Natural killer cell treated with Interleukin-12 subunit alpha and Interleukin-12 subunit beta and Interleukin-15 and Interleukin-18, amount 100 ng/mL, for 72 hours (primary cell): ENCODE measurements around the gene TMC7. TPM values are rescaled to one million over a fixed set of nuclear protein-coding genes. Genes with fewer than 3 reads are reported as not detected.

ENCODE experiments used
- ATAC-seq, 2 donors: fragments of 150-1000 bp; cut with Tn5 transposase in 1 of 2; sonication (Bioruptor Pico), chemical (Tn5 transposase) in 1 of 2; 2 replicates each; pipeline ENCODE4 v1.10.0; 2021
- DNase-seq: peaks from one replicate; pipeline ENCODE4 v3.0.0; 2022; ENCODE audit warnings: low spot score
- H3K27ac Mint-ChIP-seq, 2 donors: 1 replicate in 1 of 2; 2 replicates in 1 of 2; pipeline ENCODE4 v1.8.0; 2022; ENCODE audit warnings: mixed read lengths in 2 of 2, mild to moderate bottlenecking in 1 of 2, moderate library complexity in 1 of 2
- H3K27me3 Mint-ChIP-seq, 2 donors: 1 replicate in 1 of 2; 2 replicates in 1 of 2; pipeline ENCODE4 v1.8.0; 2022; ENCODE audit warnings: mixed read lengths in 2 of 2
- H3K36me3 Mint-ChIP-seq: one replicate; pipeline ENCODE4 v1.8.0; 2022; ENCODE audit warnings: mixed read lengths
- H3K4me1 Mint-ChIP-seq, 2 donors: 1 replicate in 1 of 2; 2 replicates in 1 of 2; pipeline ENCODE4 v1.8.0; 2022; ENCODE audit warnings: low read depth in 2 of 2, mixed read lengths in 2 of 2, mild to moderate bottlenecking in 1 of 2
- H3K4me3 Mint-ChIP-seq: one replicate; pipeline ENCODE4 v1.8.0; 2022; ENCODE audit warnings: mixed read lengths
- H3K9me3 Mint-ChIP-seq: 2 replicates; pipeline ENCODE4 v1.8.0; 2022; ENCODE audit warnings: mixed read lengths
- total RNA-seq, 2 donors: library from RNA; stranded (reverse); gene quantifications; one replicate each; pipeline ENCODE4 v1.2.3, GENCODE V29; 2022

The TMC7 gene
- total RNA-seq, 2 donors from 2014 or later: not detected

GRCh38 chr16:19093631-19094541, 110.2 kb downstream of the TMC7 start:
- Mint-ChIP-seq H3K27ac (no peak overlapping the region), H3K4me3 (no peak overlapping the region), H3K36me3 (peaks cover 18% of the 10 kb centered on the region), H3K4me1 (peaks cover 7 to 8% of the 10 kb centered on the region in 2 donors), H3K9me3 (peaks cover 3% of the 10 kb centered on the region), H3K27me3 (peaks cover 13% of the 10 kb centered on the region in 2 donors)
- no peak for DNase-seq
- no peak for ATAC-seq

GRCh38 chr16:19094542-19095365, 111.0 kb downstream of the TMC7 start:
- peak overlapping the region; percentile 26 for H3K4me3 Mint-ChIP-seq
- H3K27me3 Mint-ChIP-seq: peaks cover 13% of the 10 kb centered on the region in 2 donors
- ATAC-seq (peak; percentile 74 to 85), DNase-seq (no peak)
- H3K4me1 Mint-ChIP-seq: peaks cover 7 to 8% of the 10 kb centered on the region in 2 donors
- H3K9me3 Mint-ChIP-seq: peaks cover 3% of the 10 kb centered on the region
- no peak overlapping the region for H3K27ac Mint-ChIP-seq
- H3K36me3 Mint-ChIP-seq: peaks cover 18% of the 10 kb centered on the region

GRCh38 chr16:19095654-19096053, 111.9 kb downstream of the TMC7 start:
- H3K4me3 Mint-ChIP-seq: no peak overlapping the region
- DNase-seq (no peak), ATAC-seq (no peak)
- H3K4me1 Mint-ChIP-seq: peaks cover 7 to 8% of the 10 kb centered on the region in 2 donors
- peaks cover 3% of the 10 kb centered on the region for H3K9me3 Mint-ChIP-seq
- peaks cover 18% of the 10 kb centered on the region for H3K36me3 Mint-ChIP-seq
- H3K27me3 Mint-ChIP-seq: peaks cover 12 to 13% of the 10 kb centered on the region in 2 donors
- H3K27ac Mint-ChIP-seq: no peak overlapping the region

- DNase-seq: no peak
- Mint-ChIP-seq H3K36me3 (peaks cover 11% of the 10 kb centered on the region), H3K27ac (no peak overlapping the region), H3K27me3 (peaks cover 2 to 13% of the 10 kb centered on the region in 2 donors), H3K4me3 (no peak overlapping the region), H3K4me1 (peaks cover 7 to 8% of the 10 kb centered on the region in 2 donors), H3K9me3 (no peaks in the 10 kb centered on the region)
- no peak for ATAC-seq
These were observed 114.4 kb downstream of the TMC7 start for GRCh38 chr16:19098173-19098572.

GRCh38 chr16:19102187-19102872, 118.6 kb downstream of the TMC7 start:
- DNase-seq: no peak
- Mint-ChIP-seq H3K27me3 (peaks cover 0 to 13% of the 10 kb centered on the region in 2 donors), H3K4me1 (no peaks in the 10 kb centered on the region), H3K27ac (no peak overlapping the region), H3K4me3 (no peak overlapping the region), H3K36me3 (no peaks in the 10 kb centered on the region), H3K9me3 (no peaks in the 10 kb centered on the region)
- ATAC-seq: no peak

- Mint-ChIP-seq H3K27ac (no peak overlapping the region), H3K9me3 (no peaks in the 10 kb centered on the region), H3K27me3 (peaks cover 0 to 10% of the 10 kb centered on the region in 2 donors), H3K4me1 (no peaks in the 10 kb centered on the region), H3K4me3 (no peak overlapping the region), H3K36me3 (no peaks in the 10 kb centered on the region)
- no peak for DNase-seq
- ATAC-seq: no peak
These were observed 120.9 kb downstream of the TMC7 start for GRCh38 chr16:19104607-19105006.

- ATAC-seq (no peak), DNase-seq (no peak)
- Mint-ChIP-seq H3K27me3 (peaks cover 0 to 13% of the 10 kb centered on the region in 2 donors), H3K4me1 (no peaks in the 10 kb centered on the region), H3K4me3 (no peak overlapping the region), H3K36me3 (no peaks in the 10 kb centered on the region), H3K9me3 (no peaks in the 10 kb centered on the region), H3K27ac (no peak overlapping the region)
These were observed 121.4 kb downstream of the TMC7 start for GRCh38 chr16:19105131-19105530.

- no peaks in the 10 kb centered on the region for H3K4me1 Mint-ChIP-seq
- H3K9me3 Mint-ChIP-seq: no peaks in the 10 kb centered on the region
- no peak overlapping the region for H3K4me3 Mint-ChIP-seq
- H3K27ac Mint-ChIP-seq: no peak overlapping the region
- DNase-seq (no peak), ATAC-seq (no peak)
- H3K27me3 Mint-ChIP-seq: peaks cover 0 to 11% of the 10 kb centered on the region in 2 donors
- H3K36me3 Mint-ChIP-seq: no peaks in the 10 kb centered on the region
These were observed 122.3 kb downstream of the TMC7 start for GRCh38 chr16:19105891-19106624.

GRCh38 chr16:19106625-19107020, 122.9 kb downstream of the TMC7 start:
- Mint-ChIP-seq H3K27me3 (peaks cover 0 to 12% of the 10 kb centered on the region in 2 donors), H3K9me3 (no peaks in the 10 kb centered on the region), H3K36me3 (no peaks in the 10 kb centered on the region), H3K4me3 (no peak overlapping the region), H3K4me1 (no peaks in the 10 kb centered on the region), H3K27ac (no peak overlapping the region)
- no peak for DNase-seq
- ATAC-seq: no peak

- H3K4me1 Mint-ChIP-seq: no peaks in the 10 kb centered on the region
- no peak overlapping the region for H3K27ac Mint-ChIP-seq
- DNase-seq (no peak), ATAC-seq (no peak)
- no peaks in the 10 kb centered on the region for H3K36me3 Mint-ChIP-seq
- no peak overlapping the region for H3K4me3 Mint-ChIP-seq
- H3K27me3 Mint-ChIP-seq: peaks cover 0 to 20% of the 10 kb centered on the region in 2 donors
- H3K9me3 Mint-ChIP-seq: no peaks in the 10 kb centered on the region
These were observed 124.9 kb downstream of the TMC7 start for GRCh38 chr16:19108409-19109287.

GRCh38 chr16:19109288-19109664, 125.5 kb downstream of the TMC7 start:
- H3K27me3 Mint-ChIP-seq: peaks cover 0 to 20% of the 10 kb centered on the region in 2 donors
- no peaks in the 10 kb centered on the region for H3K36me3 Mint-ChIP-seq
- no peak overlapping the region for H3K4me3 Mint-ChIP-seq
- H3K9me3 Mint-ChIP-seq: no peaks in the 10 kb centered on the region
- no peak for ATAC-seq
- H3K27ac Mint-ChIP-seq: no peak overlapping the region
- no peaks in the 10 kb centered on the region for H3K4me1 Mint-ChIP-seq
- DNase-seq: no peak

GRCh38 chr16:19110537-19111360, 127.0 kb downstream of the TMC7 start:
- no peaks in the 10 kb centered on the region for H3K36me3 Mint-ChIP-seq

More at GRCh38 chr16:19110537-19111360, 127.0 kb downstream of the TMC7 start:
- Mint-ChIP-seq H3K9me3 (no peaks in the 10 kb centered on the region), H3K4me1 (no peaks in the 10 kb centered on the region), H3K27me3 (peaks cover 0 to 22% of the 10 kb centered on the region in 2 donors), H3K4me3 (no peak overlapping the region), H3K27ac (no peak overlapping the region)
- DNase-seq (no peak), ATAC-seq (no peak)
